OCI-LY7 (cell line): Measurements from ENCODE around the gene ADAM22.

Experiments
- EZH2phosphoT487 ChIP-seq: fragments of 200-600 bp; sonication (generic); IDR thresholded peaks from 2 replicates; pipeline ENCODE4 v1.6.1; 2018; ENCODE audit warnings: low read depth, borderline replicate concordance, mild to moderate bottlenecking, mixed run types, antibody characterized with exemption, low read length, moderate library complexity, mixed read lengths
- TF ChIP-seq, protein P1 (sequence below): fragments of 200-600 bp; sonication (generic); conservative IDR thresholded peaks from 2 replicates; pipeline ENCODE4 v1.5.1; 2014; ENCODE audit warnings: mild to moderate bottlenecking, antibody characterized with exemption, low read length, moderate library complexity, mixed read lengths

GRCh38 chr7:88219781-88220747 lies 286.0 kb downstream of the ADAM22 start, which contains the start of gene SRI:
- TF ChIP-seq, protein P1, sequence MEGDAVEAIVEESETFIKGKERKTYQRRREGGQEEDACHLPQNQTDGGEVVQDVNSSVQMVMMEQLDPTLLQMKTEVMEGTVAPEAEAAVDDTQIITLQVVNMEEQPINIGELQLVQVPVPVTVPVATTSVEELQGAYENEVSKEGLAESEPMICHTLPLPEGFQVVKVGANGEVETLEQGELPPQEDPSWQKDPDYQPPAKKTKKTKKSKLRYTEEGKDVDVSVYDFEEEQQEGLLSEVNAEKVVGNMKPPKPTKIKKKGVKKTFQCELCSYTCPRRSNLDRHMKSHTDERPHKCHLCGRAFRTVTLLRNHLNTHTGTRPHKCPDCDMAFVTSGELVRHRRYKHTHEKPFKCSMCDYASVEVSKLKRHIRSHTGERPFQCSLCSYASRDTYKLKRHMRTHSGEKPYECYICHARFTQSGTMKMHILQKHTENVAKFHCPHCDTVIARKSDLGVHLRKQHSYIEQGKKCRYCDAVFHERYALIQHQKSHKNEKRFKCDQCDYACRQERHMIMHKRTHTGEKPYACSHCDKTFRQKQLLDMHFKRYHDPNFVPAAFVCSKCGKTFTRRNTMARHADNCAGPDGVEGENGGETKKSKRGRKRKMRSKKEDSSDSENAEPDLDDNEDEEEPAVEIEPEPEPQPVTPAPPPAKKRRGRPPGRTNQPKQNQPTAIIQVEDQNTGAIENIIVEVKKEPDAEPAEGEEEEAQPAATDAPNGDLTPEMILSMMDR = peak; percentile 72
- no peak for TF ChIP-seq EZH2phosphoT487
